ENCODE results near the gene C1QTNF3.
A peak's percentile ranks its signal among the peaks of the same experiment; 100 is the strongest.

The C1QTNF3 gene

GRCh38 chr5:33997331-33997983 is 45.6 kb downstream of the C1QTNF3 start:
- peaks cover 8% of the 10 kb centered on the region for H3K79me1 ChIP-seq (replicated peaks; ENCODE audit: low read length, poor library complexity, severe bottlenecking)
- H3K14ac ChIP-seq (ENCODE audit: low read length in 2 of 2): no peak overlapping the region
- WGBS: 63% methylated on average over 5 of the region's 6 CpGs

DNA sequence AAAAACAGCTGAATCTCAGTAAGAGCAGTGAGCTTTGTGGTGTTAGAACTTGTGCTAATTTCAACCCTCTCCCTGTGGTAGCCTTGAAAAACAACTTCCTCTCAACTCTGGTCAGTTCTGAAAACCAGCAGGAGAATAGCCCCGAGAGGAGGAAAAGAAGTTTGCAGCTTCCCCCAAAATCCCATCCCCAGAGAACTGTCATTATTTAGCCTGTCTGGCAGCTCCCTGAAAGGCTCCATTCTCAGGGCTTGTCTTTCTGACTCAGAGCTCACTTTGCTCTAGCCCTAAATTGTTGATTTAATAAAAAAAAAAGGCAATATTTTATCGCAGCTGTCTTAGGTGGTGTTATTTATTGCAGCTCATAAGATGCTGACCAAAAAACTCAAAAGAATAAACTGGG is 47.1 kb downstream of the C1QTNF3 start:
- Histone ChIP-seq H3K4me3 (ENCODE audit: insufficient read depth in 1 of 2, low read depth in 1 of 2, low read length in 2 of 2) (no peak overlapping the region), H3K4me1 (ENCODE audit: control insufficient read depth, insufficient read depth, low read depth, low read length) (peaks cover under 1% of the 10 kb centered on the region), H2BK5ac (ENCODE audit: low read depth, low read length, poor library complexity, severe bottlenecking) (no peak overlapping the region), H3K27me3 (ENCODE audit: control insufficient read depth in 1 of 2, insufficient read depth in 1 of 2, low read length in 2 of 2) (no peaks in the 10 kb centered on the region), H2BK120ac (ENCODE audit: low read depth, low read length) (no peak overlapping the region), H2BK15ac (ENCODE audit: low read depth, poor library complexity, severe bottlenecking) (no peak overlapping the region), H2AFZ (ENCODE audit: low read depth, low read length) (no peak overlapping the region), H2AK5ac (ENCODE audit: low read length, severe bottlenecking) (no peak overlapping the region), H3K4me2 (ENCODE audit: low read length, poor library complexity, severe bottlenecking) (no peak overlapping the region), H3K18ac (ENCODE audit: low read depth in 1 of 2, low read length in 2 of 2) (no peak overlapping the region), H4K8ac (ENCODE audit: low read length) (no peak overlapping the region), H3K9ac (ENCODE audit: low read length) (peak overlapping the region; percentile 26), H3K14ac (ENCODE audit: low read length in 2 of 2) (no peak overlapping the region), H3K23ac (ENCODE audit: low read length in 2 of 2) (no peak overlapping the region), H4K91ac (ENCODE audit: low read length) (no peak overlapping the region), H3K4ac (ENCODE audit: low read depth in 1 of 2, low read length in 2 of 2) (no peak overlapping the region), H3K79me1 (replicated peaks; ENCODE audit: low read length, poor library complexity, severe bottlenecking) (peaks cover 7% of the 10 kb centered on the region), H3K9me3 (ENCODE audit: control insufficient read depth, low read length) (no peaks in the 10 kb centered on the region), H3K27ac (ENCODE audit: low read length, poor library complexity, severe bottlenecking) (no peak overlapping the region), H2BK12ac (ENCODE audit: low read length in 2 of 2) (no peak overlapping the region), H3K36me3 (ENCODE audit: control insufficient read depth in 1 of 2, insufficient read depth in 2 of 2, low read depth in 1 of 2, low read length in 2 of 2) (peaks cover 6 to 34% of the 10 kb centered on the region in 2 experiments)
- no peak for DNase-seq
- WGBS: 58% methylated on average over 2 of the region's 2 CpGs

More at GRCh38 chr5:33997331-33997983, 45.6 kb downstream of the C1QTNF3 start:
- no peak overlapping the region for H2BK5ac ChIP-seq (ENCODE audit: low read depth, low read length, poor library complexity, severe bottlenecking)
- no peak overlapping the region for H3K23ac ChIP-seq (ENCODE audit: low read length in 2 of 2)
- H4K8ac ChIP-seq (ENCODE audit: low read length): peak overlapping the region; percentile 32
- H2BK120ac ChIP-seq (ENCODE audit: low read depth, low read length): no peak overlapping the region
- peaks cover 2% of the 10 kb centered on the region for H3K4me1 ChIP-seq (ENCODE audit: control insufficient read depth, insufficient read depth, low read depth, low read length)
- peak overlapping the region; percentile 62 for H3K9ac ChIP-seq (ENCODE audit: low read length)
- H3K4me2 ChIP-seq (ENCODE audit: low read length, poor library complexity, severe bottlenecking): no peak overlapping the region
- H3K27ac ChIP-seq (ENCODE audit: low read length, poor library complexity, severe bottlenecking): no peak overlapping the region
- H3K36me3 ChIP-seq (ENCODE audit: control insufficient read depth in 1 of 2, insufficient read depth in 2 of 2, low read depth in 1 of 2, low read length in 2 of 2): peaks cover 6 to 47% of the 10 kb centered on the region in 2 experiments
- H3K4me3 ChIP-seq (ENCODE audit: insufficient read depth in 1 of 2, low read depth in 1 of 2, low read length in 2 of 2): no peak overlapping the region
- no peak overlapping the region for H2BK15ac ChIP-seq (ENCODE audit: low read depth, poor library complexity, severe bottlenecking)
- no peak overlapping the region for H2BK12ac ChIP-seq (ENCODE audit: low read length in 2 of 2)
- H3K4ac ChIP-seq (ENCODE audit: low read depth in 1 of 2, low read length in 2 of 2): no peak overlapping the region
- no peak overlapping the region for H3K18ac ChIP-seq (ENCODE audit: low read depth in 1 of 2, low read length in 2 of 2)
- no peak overlapping the region for H2AK5ac ChIP-seq (ENCODE audit: low read length, severe bottlenecking)
- peak; percentile 67 for DNase-seq
- no peak overlapping the region for H2AFZ ChIP-seq (ENCODE audit: low read depth, low read length)
- H4K91ac ChIP-seq (ENCODE audit: low read length): no peak overlapping the region
- no peaks in the 10 kb centered on the region for H3K27me3 ChIP-seq (ENCODE audit: control insufficient read depth in 1 of 2, insufficient read depth in 1 of 2, low read length in 2 of 2)
- no peaks in the 10 kb centered on the region for H3K9me3 ChIP-seq (ENCODE audit: control insufficient read depth, low read length)

DNA sequence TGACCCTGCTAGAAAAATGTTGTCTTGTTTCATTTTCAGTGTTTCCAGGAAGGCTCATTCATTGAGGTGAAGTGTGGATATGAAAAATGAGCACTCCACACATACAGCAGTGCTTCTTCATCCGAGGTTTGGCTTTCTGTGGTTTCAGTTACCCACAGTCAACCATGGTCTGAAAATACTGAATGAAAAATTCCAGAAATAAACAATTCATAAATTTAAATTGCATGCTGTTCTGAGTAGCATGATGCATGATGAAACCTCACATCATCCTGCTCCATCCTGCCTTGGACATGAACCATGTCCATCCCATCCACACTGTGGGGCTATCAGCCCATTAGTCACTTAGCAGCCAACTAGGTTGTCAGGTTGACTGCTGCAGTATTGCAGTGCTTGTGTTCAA is 48.2 kb downstream of the C1QTNF3 start:
- H2BK15ac ChIP-seq (ENCODE audit: low read depth, poor library complexity, severe bottlenecking): no peak overlapping the region
- H3K79me1 ChIP-seq (replicated peaks; ENCODE audit: low read length, poor library complexity, severe bottlenecking): peaks cover 9% of the 10 kb centered on the region
- no peak overlapping the region for H2AFZ ChIP-seq (ENCODE audit: low read depth, low read length)
- no peak overlapping the region for H2AK5ac ChIP-seq (ENCODE audit: low read length, severe bottlenecking)
- DNase-seq: peak; percentile 51
- H2BK12ac ChIP-seq (ENCODE audit: low read length in 2 of 2): no peak overlapping the region
- WGBS: no CpG with 5 or more reads among the region's 1 CpG
- H3K4ac ChIP-seq (ENCODE audit: low read depth in 1 of 2, low read length in 2 of 2): no peak overlapping the region
- no peaks in the 10 kb centered on the region for H3K9me3 ChIP-seq (ENCODE audit: control insufficient read depth, low read length)
- H3K27ac ChIP-seq (ENCODE audit: low read length, poor library complexity, severe bottlenecking): no peak overlapping the region
- H3K4me2 ChIP-seq (ENCODE audit: low read length, poor library complexity, severe bottlenecking): no peak overlapping the region
- H3K23ac ChIP-seq (ENCODE audit: low read length in 2 of 2): no peak overlapping the region
- no peaks in the 10 kb centered on the region for H3K4me1 ChIP-seq (ENCODE audit: control insufficient read depth, insufficient read depth, low read depth, low read length)
- H2BK5ac ChIP-seq (ENCODE audit: low read depth, low read length, poor library complexity, severe bottlenecking): no peak overlapping the region
- H3K18ac ChIP-seq (ENCODE audit: low read depth in 1 of 2, low read length in 2 of 2): no peak overlapping the region
- H4K8ac ChIP-seq (ENCODE audit: low read length): no peak overlapping the region
- no peak overlapping the region for H2BK120ac ChIP-seq (ENCODE audit: low read depth, low read length)
- H3K27me3 ChIP-seq (ENCODE audit: control insufficient read depth in 1 of 2, insufficient read depth in 1 of 2, low read length in 2 of 2): no peaks in the 10 kb centered on the region
- H3K14ac ChIP-seq (ENCODE audit: low read length in 2 of 2): no peak overlapping the region
- no peak overlapping the region for H3K4me3 ChIP-seq (ENCODE audit: insufficient read depth in 1 of 2, low read depth in 1 of 2, low read length in 2 of 2)
- H3K36me3 ChIP-seq (ENCODE audit: control insufficient read depth in 1 of 2, insufficient read depth in 2 of 2, low read depth in 1 of 2, low read length in 2 of 2): peaks cover 6 to 33% of the 10 kb centered on the region in 2 experiments
- H4K91ac ChIP-seq (ENCODE audit: low read length): no peak overlapping the region
- H3K9ac ChIP-seq (ENCODE audit: low read length): peak overlapping the region; percentile 64

- Histone ChIP-seq H3K27ac (ENCODE audit: low read length, poor library complexity, severe bottlenecking) (no peak overlapping the region), H3K9ac (ENCODE audit: low read length) (no peak overlapping the region), H2AK5ac (ENCODE audit: low read length, severe bottlenecking) (no peak overlapping the region), H2BK12ac (ENCODE audit: low read length in 2 of 2) (no peak overlapping the region), H3K18ac (ENCODE audit: low read depth in 1 of 2, low read length in 2 of 2) (no peak overlapping the region), H2BK5ac (ENCODE audit: low read depth, low read length, poor library complexity, severe bottlenecking) (no peak overlapping the region), H3K9me3 (ENCODE audit: control insufficient read depth, low read length) (peaks cover 5% of the 10 kb centered on the region), H3K4ac (ENCODE audit: low read depth in 1 of 2, low read length in 2 of 2) (no peak overlapping the region), H3K27me3 (ENCODE audit: control insufficient read depth in 1 of 2, insufficient read depth in 1 of 2, low read length in 2 of 2) (no peaks in the 10 kb centered on the region), H2BK15ac (ENCODE audit: low read depth, poor library complexity, severe bottlenecking) (no peak overlapping the region), H3K14ac (ENCODE audit: low read length in 2 of 2) (no peak overlapping the region), H3K4me2 (ENCODE audit: low read length, poor library complexity, severe bottlenecking) (no peak overlapping the region), H3K23ac (ENCODE audit: low read length in 2 of 2) (no peak overlapping the region), H3K79me1 (replicated peaks; ENCODE audit: low read length, poor library complexity, severe bottlenecking) (peaks cover 9% of the 10 kb centered on the region), H4K91ac (ENCODE audit: low read length) (no peak overlapping the region), H3K4me3 (ENCODE audit: insufficient read depth in 1 of 2, low read depth in 1 of 2, low read length in 2 of 2) (no peak overlapping the region), H2BK120ac (ENCODE audit: low read depth, low read length) (no peak overlapping the region), H3K4me1 (ENCODE audit: control insufficient read depth, insufficient read depth, low read depth, low read length) (no peaks in the 10 kb centered on the region), H2AFZ (ENCODE audit: low read depth, low read length) (no peak overlapping the region), H3K36me3 (ENCODE audit: control insufficient read depth in 1 of 2, insufficient read depth in 2 of 2, low read depth in 1 of 2, low read length in 2 of 2) (peaks cover 14 to 39% of the 10 kb centered on the region in 2 experiments), H4K8ac (ENCODE audit: low read length) (no peak overlapping the region)
- WGBS: 94% methylated on average over 2 of the region's 2 CpGs
- no peak for DNase-seq
Measured at GRCh38 chr5:33992864-33993263, 50.1 kb downstream of the C1QTNF3 start.

Measured in mesenchymal stem cell (in vitro differentiated cells and primary cell).